GM18867 (cell line): ENCODE results near the gene TLL1.

Experiments used
- ATAC-seq: cut with Tn5 transposase; IDR thresholded peaks from one replicate; pipeline ENCODE4 v1.9.1; 2021; ENCODE audit warnings: mild to moderate bottlenecking, moderate library complexity; ENCODE audit not compliant: unreplicated experiment

TLL1 gene

DNA sequence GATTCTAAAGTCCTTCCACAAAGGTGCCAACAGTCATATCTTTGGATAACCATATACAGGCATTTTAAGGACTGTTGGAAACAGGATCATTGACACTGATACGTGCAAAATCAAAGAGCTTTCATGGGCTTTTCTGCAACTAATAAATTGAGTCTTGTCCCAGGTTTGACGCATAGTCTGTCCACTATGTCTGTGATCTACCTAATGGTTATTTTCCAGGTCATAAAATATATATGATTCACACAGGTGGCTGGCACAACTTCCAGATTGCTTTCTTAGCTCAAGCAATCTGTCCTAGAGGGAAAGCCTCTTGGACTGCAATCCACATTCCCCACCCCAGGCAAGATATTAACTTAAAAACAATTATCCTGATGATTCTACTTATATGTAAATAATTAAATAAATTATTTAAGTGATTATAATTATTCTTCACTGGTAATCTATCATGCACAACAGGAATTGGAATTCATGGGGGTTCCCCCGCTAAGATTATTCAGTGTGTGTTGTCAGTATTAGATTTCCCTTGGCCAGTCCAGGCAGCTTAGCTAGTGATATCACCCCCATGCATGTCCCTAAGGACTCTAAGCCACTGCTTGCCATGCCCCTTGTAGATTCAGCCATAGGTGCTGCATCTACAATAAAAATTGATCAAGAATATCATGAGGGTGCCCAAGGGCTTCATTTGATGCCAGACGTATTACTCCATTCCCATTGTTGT, 97.8 kb downstream of the TLL1 start:
- ATAC-seq = no peak

DNA sequence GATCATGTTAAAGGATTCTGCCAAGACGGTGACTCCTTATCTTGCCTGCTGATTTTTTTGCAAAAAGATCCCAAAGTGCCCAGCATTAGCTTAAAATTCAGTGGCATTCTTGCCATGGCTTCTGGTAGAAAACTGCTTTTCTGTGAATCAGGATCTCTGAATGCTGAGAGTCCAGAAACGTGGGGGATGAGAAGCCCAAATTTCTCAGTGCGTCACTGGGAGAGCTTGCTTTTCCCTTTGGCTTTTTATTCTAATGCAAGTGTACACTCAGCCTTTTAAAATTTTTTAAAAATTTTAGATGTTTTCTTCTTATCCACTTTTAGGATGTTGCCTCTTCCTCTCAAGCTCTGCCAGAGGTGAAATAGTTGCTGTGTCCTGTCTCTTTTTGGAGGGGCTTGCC, 98.4 kb downstream of the TLL1 start:
- no peak for ATAC-seq

DNA sequence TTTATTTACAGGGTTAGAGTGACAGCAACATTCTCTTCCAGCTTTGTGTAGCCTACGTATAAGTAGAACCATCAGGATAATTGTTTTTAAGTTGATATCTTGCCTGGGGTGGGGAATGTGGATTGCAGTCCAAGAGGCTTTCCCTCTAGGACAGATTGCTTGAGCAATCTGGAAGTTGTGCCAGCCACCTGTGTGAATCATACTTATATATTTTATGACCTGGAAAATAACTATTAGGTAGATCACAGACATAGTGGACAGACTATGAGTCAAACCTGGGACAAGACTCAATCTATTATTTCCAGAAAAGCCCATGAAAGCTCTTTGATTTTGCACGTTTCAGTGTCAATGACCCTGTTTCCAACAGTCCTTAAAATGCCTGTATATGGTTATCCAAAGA, 98.9 kb downstream of the TLL1 start:
- ATAC-seq = no peak

DNA sequence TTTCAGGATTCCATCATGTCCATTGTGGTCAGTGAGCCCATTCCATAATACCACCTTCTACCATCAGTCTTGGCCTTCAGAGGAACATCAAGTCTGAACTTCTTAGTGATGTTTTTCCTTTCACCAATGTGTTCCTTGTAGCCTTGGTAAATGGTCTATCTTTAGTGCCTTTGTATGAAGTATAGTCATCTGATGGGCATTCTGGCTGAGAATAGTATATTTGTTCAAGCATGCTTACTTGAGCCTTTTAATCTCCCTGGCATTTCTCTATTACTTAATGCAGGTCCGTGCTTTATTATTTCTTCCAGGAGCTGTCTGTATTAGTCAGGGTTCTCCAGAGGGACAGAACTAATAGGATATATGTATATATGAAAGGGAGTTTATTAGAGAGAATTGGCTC, 99.7 kb downstream of the TLL1 start:
- no peak for ATAC-seq

DNA sequence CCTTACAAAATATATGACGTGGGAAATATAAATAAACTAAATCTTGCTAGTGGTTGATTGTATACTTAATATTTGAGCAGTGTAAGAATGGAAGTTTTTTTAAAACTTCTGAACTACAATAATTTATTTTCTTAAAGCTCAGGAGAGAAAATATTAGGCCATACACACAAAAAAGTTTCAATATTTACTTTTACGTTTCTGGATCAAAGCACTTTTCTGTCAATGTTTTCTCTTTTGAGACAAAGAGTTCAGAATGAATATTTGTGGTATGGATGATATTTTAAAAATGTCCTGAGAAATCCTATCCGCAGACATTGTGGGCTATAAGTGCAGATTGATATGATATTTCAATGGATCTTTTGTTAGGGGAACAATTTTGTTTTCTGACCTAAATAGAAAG, 109.9 kb downstream of the TLL1 start:
- ATAC-seq = no peak

DNA sequence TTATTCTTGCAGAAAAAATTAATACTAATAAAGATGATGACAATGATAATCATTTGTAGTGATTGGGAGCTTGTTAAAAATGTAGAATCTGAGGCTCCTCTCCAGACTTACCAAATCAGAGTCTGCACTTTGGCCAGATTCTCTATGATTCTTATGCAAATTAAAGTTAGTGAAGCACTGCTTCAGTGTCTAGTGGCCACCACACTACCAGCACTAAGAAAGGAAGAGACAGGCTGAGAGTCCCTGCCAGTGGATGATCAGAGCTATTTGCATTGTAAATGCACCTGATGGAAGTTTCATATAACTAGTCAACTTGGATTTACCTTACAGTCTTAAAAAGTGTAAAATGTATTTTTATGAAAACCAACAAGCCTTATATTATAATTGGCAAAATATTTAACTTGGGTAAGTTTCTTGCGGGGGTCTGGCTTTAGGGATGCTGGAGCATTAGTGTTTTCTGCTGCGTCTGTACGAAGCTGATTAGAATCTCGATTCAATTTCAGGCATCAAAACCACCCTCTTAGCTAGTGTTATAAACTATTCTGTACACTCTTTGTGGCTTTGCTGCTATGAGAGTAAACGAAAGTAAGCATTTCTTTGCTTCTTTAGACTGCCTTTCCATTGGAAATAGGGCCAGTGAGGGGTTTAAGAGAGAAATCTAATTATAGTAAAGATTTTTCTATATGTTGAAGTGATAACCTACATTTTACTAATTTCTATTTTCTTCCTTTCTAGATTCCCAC, 114.1 kb downstream of the TLL1 start:
- ATAC-seq = peak; percentile 56

DNA sequence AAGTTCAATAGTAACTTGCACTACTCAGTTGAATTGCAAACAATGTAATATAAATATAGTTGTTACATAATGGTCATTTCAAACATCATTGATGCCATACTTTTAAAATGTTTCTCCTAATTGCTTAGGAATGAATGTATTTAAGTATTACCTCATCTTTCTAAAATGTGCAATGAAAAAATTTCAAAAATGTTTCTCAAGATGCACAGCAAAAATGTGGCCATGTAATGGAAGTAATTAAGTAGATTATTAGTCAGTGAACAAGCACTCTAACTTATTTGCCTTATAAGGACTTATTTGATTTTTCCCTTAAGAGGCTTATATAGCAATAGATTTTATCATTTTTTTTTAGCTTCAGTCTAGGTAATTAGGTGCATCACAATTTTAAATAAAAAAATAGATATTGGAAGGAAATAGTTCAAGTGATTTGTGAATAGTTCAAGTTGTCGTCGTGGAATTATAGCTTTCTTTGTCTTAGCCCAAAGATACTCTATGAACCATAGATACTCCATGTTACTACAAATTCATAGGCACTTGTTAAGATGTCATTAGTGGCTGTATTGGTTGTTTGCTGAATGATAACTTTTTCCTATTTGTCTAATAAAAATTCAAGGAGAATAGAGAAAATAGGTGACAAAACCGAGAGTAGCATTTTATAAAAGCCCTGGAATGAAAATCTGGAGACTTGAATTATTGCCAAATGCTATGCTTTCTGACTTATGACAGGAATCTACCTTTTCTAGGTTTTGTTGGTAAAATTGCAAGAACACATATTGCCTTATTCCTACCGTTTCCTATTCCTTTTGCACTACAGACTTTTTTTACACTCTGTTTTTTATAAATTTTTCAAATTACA, 118.5 kb downstream of the TLL1 start:
- ATAC-seq = no peak

DNA sequence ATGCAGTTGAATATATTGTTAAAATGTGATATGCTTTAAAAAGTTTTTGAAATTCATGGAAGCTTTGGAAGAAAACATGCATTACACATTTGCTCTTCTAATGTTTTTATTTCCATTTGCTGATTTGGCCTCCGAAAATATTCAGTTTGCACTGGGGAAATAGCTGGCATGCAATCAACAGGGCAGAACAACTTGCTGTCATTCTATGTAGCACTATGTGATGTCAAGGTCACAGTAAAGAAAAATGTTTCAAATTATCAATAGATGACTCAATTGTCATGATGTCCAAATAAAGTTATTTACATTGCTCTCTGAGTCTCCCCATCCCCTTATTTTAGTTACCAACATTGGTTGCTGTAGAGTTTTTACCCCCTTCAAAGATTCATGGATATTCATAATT, 119.2 kb downstream of the TLL1 start:
- no peak for ATAC-seq

DNA sequence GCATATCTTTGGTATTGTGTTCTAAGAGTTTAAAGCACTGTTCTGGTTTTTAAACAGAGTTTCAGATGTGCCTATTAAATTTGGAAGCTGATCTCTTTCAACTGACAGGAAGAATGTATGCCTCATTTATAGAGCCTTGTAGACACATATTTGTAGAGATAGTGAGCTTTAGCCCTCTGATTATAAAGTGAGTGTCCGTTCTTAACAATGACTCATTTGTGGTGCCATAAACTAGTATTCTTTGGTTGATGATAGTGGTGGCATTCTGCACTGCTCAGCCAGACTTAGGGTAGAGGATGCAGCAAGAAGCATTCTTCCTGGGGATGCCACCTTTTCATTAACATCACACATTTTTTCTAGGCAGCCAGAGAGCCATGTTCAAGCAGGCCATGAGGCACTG, 121.7 kb downstream of the TLL1 start:
- no peak for ATAC-seq

DNA sequence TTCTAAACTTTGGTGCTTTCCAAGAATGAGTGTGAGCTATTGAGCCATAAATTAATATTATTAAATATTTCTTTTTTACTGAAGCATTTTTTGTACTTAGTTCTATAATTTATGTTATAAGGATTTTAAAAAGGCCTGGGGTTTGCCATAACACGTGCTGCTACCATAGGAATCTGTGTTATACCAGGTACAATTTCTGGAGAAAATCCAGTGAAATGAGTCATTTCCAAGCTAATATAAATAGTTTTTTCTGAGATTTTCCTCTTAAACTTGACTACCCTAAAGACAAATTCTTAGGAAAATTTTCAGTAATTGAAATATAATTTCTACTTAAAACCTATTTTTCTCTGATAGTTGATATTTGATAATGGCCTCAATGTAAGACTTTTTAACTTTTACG, 130.8 kb downstream of the TLL1 start:
- ATAC-seq = no peak

DNA sequence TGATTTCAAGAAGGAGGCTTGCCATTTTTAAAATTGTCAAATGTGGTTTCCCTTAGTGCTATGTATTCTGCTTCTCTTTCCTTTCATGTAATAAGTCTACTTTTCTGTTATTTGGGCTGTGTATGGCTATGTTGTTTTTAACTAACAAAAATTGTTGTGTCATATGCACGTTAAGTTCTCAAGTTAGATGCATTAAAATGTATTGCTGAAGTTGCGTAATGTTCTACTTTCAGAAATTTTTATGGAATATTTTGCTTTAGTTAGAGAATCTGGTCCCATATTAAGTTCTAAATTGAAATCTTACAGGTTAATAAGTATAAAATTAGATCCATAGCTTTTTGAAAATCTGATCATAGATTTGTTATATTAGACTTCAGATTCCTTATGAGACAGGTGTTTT, 133.2 kb downstream of the TLL1 start:
- ATAC-seq = no peak

DNA sequence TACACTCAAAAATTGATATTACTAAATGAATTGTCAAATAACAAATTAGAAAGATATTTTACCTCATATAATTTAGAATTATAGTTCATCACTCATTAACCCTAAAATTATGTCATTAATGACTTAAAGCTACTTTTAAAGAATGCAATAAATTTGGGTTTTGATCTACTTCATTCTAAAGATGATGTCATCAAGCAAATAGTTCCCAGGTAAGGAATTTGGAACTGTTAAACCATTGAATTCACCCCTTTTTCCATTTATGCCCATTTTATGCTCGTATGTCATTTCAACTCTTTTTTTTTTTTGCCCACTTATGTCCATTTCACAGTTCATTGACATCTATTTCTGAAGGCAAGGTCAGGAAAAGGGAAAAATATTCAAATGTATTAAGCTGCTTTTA, 135.5 kb downstream of the TLL1 start:
- no peak for ATAC-seq

DNA sequence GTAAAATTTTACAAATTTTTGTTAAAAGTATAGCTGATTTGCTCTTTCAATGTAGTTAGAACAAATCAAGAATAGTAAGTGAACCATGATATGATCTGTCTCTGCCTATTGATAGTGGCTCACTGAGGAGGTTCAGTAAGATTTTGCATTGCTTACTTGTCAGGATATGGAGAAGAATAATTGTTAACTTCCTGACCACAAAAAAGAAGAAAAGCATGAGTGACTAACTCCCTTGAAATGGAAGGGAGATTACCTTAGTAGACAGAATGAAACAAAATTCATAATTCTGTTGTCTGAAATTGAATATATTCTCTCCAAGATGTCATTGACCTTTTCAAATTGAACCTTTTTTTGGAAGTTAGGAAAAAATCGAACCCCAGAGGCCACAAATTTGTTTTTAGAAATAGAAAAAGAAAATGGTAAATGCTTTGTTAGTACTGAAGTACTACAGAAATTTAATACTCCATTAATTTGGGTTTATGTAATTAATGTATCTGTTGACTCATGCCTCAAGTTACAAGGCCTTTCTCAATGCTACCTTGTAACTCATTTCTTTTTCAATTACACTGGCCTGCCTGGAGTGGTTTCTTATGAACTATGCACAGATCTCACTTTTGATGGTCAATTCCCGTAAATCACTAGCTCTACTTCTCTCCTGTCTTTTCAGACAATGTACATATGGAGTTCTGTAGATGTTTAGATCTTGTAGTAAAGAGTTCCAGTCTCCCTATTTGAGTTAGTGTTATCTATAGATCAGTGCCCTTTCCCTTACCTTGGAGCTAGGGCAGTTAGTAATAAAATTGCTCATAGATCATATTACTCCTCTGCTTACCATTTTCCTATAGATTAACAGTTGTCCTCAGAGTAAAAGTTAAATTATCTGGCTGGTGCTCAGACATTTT, 139.3 kb downstream of the TLL1 start:
- ATAC-seq = no peak

DNA sequence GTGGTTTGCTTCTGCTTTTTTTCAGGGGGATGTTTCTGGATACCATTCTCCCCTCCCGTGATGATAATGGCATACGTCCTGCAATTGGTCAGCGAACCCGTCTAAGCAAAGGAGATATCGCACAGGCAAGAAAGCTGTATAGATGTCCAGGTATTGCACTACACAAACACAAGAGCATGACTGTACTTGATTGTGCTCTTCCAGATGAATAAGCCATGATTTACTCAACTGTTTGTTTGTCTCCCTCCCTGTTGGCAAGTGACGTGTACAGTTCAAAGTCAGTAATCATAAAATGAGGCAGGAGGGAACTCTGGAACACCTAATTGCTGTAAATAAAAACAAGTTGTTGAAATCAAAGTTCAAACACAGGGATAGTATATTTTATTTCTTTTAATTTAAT, 141.4 kb downstream of the TLL1 start:
- no peak for ATAC-seq

DNA sequence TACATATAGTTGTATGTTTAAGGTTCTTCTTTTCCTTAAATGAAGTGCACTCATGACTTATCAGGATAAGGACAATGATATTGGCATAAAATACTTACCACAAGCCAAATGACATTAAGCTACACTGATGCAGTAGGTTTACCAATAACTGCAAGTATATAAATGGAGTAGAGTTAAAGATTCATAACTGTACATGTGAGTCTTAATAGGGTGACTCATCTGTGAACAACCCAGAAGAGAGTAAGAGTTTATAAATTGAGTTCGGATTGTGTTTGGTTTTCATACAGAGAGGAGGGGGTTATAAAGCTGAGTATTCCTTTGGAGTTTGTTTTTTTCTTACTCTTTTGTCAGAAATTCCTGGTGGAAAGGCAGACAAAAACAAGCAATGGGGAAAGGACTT, 144.8 kb downstream of the TLL1 start:
- ATAC-seq = no peak

DNA sequence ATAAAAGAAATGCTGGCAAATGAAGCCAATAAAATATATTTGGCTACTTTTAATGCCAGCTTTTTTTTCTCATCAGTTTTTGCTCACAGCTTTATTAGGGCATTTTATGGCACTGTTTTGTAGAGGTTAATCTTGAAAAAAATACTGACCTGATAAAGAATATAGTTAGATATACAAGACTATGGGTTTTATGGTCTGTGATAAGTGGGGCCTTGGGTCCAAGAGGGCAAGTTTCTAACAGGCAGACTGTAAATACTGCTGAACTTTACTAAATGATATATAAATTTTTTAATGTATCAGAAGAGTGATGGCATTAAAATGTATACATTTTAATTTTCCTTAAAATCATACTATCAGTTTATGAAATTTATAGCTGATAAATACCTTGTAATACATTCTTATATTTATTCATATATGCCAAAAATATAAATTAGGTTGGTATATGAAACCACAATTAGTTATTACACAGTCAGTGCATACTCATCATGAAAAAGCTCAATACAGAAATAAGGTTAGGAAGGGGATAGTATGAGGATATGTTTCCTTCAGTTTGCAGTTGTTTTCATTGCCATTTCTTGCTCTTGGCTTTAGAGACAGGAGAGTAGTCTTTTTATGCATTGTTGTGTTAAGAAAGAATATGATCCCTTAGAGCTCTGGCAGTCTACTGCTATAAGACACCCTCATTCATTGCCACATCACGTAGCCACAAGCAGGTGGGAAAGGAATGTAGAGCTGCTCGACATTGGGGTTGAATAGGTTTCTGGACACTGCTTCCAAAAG, 146.6 kb downstream of the TLL1 start:
- no peak for ATAC-seq

DNA sequence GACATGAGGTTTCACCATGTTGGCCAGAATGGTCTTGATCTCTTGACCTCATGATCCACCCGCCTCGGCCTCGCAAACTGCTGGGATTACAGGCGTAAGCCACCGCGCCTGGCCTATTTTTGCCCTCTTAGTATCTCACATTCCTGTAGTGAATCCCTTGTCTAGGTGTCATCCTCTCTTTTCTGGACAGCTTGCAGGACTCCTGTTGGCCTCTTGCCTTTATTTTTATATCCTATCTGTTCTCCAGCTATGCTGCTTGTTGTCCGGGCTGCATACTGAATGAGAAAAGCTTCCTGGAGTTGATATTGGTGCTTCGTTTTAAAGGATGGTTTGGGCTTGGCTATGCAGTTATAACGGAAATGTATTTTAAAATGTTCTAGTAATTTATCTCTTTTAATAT, 148.6 kb downstream of the TLL1 start:
- ATAC-seq = no peak

DNA sequence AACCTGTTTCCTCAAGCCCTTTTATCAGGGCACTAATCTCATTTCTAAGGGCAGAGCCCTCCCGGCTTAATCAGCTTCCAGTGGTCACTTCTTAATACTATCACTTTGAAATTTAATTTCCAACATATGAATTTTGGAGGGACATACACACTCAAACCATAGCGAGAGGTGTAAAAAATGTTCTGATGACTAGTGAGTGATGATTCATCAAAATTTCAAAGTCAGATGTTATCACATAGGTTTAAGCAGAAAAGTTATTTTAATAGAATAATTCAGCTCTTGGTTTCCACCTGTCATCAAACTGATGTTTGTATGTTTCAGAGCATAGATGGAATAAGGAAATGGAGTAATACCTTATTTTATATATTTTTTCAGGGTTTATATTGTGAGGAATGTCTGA, 161.9 kb downstream of the TLL1 start:
- ATAC-seq = no peak

DNA sequence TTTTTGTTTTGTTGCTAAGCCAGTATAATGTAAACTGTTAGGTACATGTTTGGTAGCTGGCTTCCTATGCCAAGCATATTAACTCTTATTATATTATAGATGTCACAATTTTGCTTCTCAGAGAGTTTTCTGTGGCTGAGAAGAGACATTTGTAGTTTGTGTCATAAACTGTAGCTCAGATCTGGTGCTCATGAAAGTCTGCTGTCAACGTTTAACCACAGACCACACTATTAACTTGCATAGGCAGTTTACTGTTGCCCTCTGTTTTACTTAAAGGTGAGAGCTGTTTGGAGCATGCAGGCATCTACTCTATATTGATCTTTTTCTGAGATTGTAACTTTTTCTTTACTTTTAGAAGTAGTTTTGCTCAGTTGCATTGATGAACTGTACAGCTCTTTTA, 166.8 kb downstream of the TLL1 start:
- peak; percentile 86 for ATAC-seq

DNA sequence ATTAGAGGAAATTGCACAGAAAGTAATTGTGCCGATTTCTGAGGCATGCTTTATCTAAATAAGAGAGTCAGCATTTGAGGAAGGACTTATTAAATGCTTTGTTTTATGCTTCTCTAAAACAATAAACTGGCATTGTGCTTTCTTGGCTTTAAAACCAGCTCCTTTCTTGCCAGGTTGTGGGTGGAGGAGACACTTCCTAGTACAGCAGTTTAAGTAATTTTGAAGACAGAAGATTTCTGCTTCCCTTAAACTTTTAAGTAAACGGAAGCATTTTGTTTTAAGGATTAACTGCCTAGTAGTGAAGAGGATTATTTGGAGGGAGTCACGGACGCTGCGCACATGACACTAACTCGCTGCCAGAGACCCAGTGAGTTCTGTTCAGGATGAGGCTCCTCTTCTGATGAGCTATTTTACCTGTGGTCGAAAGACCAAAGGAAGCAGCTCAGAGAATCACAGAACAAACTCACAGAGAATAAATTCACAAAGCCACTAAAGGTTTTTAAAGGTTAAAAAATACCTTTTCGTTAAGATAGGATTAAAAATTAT, 169.5 kb downstream of the TLL1 start:
- ATAC-seq = no peak
